Fibroblast of the aortic adventitia (primary cell): ENCODE measurements around the gene SYT7. TPM values are rescaled to one million over a fixed set of nuclear protein-coding genes. Genes with fewer than 3 reads are reported as not detected.

ENCODE experiments used
- DNase-seq: peaks from one replicate; pipeline ENCODE4 v3.0.0-alpha.2; 2010; ENCODE audit warnings: low read depth
- H3K4me3 ChIP-seq: 2 replicates; pipeline ENCODE4 v1.5.1; 2011; ENCODE audit warnings: low read depth, mild to moderate bottlenecking, control low read depth, low read length, moderate library complexity
- CTCF ChIP-seq: IDR thresholded peaks from 2 replicates; pipeline ENCODE4 v1.5.1; 2011; ENCODE audit warnings: mild to moderate bottlenecking, low read length, control low read depth, inconsistent platforms; ENCODE audit not compliant: insufficient read depth
- total RNA-seq: library from RNA; depleted of rRNA; stranded (reverse); fragments of >200 nt; gene quantifications from 2 replicates; pipeline ENCODE4 v1.2.3, GENCODE V29; 2012; ENCODE audit warnings: low replicate concordance

The SYT7 gene
- total RNA-seq, 1 donor: 112 TPM

GRCh38 chr11:61499816-61500491 is 80.9 kb downstream of the SYT7 start:
- TF ChIP-seq CTCF: no peak

GRCh38 chr11:61498767-61499341 is 82.0 kb downstream of the SYT7 start:
- DNase-seq: no peak
- TF ChIP-seq CTCF: no peak
- H3K4me3 ChIP-seq: no peak overlapping the region

More at GRCh38 chr11:61499816-61500491, 80.9 kb downstream of the SYT7 start:
- no peak for DNase-seq
- no peak overlapping the region for H3K4me3 ChIP-seq

GRCh38 chr11:61497876-61498275 is 83.0 kb downstream of the SYT7 start:
- no peak overlapping the region for H3K4me3 ChIP-seq
- no peak for TF ChIP-seq CTCF
- no peak for DNase-seq

- H3K4me3 ChIP-seq: no peak overlapping the region
- no peak for TF ChIP-seq CTCF
- no peak for DNase-seq
Observed at GRCh38 chr11:61497473-61497872, 83.4 kb downstream of the SYT7 start.

- DNase-seq: no peak
- TF ChIP-seq CTCF: no peak
- no peak overlapping the region for H3K4me3 ChIP-seq
Observed at GRCh38 chr11:61496602-61497400, 84.1 kb downstream of the SYT7 start.

- no peak for TF ChIP-seq CTCF
- DNase-seq: no peak
- H3K4me3 ChIP-seq: no peak overlapping the region
Observed at GRCh38 chr11:61495801-61496601, 84.9 kb downstream of the SYT7 start.
